ENCODE data around the gene SLC22A23. TPM values are rescaled to one million over a fixed set of nuclear protein-coding genes. Genes with fewer than 3 reads are reported as not detected.

The SLC22A23 gene
- total RNA-seq, 1 experiment from 2014 or later: 38.2 TPM

DNA sequence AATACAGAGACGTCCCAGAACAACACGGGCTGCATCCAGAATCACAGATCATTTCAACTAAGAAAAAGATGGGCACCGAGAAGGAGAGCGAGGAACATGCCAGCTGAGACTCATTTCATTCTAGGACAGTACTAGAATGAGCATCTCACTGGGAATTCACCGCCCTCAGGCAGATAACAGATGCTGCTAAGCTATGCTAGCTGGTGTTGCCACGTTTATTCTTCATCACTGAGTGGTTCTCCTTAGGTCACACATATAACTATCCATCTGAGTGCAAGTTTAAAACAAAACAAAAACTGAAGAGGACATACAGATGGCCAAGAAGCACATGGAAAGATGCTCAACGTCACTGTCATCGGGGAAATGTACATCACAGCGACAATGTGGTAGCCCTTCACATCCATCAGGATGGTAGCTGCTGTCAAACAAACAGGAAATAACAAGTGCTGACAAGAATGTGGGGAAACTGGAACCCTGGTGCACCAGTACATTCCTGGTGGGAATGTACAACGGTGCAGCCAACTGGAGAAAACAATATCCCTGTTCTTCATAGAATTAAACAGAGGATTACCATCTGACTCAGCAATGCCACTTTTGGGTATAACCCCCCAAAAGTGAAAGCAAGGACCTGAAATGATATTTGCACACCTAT lies 97.6 kb downstream of the SLC22A23 start (continued):
- TF ChIP-seq, protein P1, sequence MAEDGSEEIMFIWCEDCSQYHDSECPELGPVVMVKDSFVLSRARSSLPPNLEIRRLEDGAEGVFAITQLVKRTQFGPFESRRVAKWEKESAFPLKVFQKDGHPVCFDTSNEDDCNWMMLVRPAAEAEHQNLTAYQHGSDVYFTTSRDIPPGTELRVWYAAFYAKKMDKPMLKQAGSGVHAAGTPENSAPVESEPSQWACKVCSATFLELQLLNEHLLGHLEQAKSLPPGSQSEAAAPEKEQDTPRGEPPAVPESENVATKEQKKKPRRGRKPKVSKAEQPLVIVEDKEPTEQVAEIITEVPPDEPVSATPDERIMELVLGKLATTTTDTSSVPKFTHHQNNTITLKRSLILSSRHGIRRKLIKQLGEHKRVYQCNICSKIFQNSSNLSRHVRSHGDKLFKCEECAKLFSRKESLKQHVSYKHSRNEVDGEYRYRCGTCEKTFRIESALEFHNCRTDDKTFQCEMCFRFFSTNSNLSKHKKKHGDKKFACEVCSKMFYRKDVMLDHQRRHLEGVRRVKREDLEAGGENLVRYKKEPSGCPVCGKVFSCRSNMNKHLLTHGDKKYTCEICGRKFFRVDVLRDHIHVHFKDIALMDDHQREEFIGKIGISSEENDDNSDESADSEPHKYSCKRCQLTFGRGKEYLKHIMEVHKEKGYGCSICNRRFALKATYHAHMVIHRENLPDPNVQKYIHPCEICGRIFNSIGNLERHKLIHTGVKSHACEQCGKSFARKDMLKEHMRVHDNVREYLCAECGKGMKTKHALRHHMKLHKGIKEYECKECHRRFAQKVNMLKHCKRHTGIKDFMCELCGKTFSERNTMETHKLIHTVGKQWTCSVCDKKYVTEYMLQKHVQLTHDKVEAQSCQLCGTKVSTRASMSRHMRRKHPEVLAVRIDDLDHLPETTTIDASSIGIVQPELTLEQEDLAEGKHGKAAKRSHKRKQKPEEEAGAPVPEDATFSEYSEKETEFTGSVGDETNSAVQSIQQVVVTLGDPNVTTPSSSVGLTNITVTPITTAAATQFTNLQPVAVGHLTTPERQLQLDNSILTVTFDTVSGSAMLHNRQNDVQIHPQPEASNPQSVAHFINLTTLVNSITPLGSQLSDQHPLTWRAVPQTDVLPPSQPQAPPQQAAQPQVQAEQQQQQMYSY (CRISPR knock-in tag; IDR thresholded peaks at IDR 0.05): no peak
- no peak for TF ChIP-seq TEAD4 (CRISPR knock-in tag; IDR thresholded peaks at IDR 0.05)
- no peak for TF ChIP-seq KAT7 (CRISPR knock-in tag; IDR thresholded peaks at IDR 0.05; ENCODE audit: borderline replicate concordance)
- no peak for TF ChIP-seq ESRRA (CRISPR knock-in tag; IDR thresholded peaks at IDR 0.05; ENCODE audit: borderline replicate concordance)
- TF ChIP-seq IRF2 (CRISPR knock-in tag; IDR thresholded peaks at IDR 0.05; ENCODE audit: borderline replicate concordance, low read depth): no peak

- Mint-ChIP-seq H3K4me1 (peaks cover 76% of the 10 kb centered on the region), H3K27me3 (ENCODE audit: low read depth) (no peaks in the 10 kb centered on the region), H3K27ac (peak overlapping the region; percentile 30; the same call in 1 of the 2 replicates), H3K36me3 (peaks cover 8% of the 10 kb centered on the region; the same call in 1 of the 2 replicates), H3K4me3 (no peak overlapping the region), H3K9me3 (no peaks in the 10 kb centered on the region)
- DNase-seq (ENCODE audit: low spot score) (no peak), ATAC-seq (no peak)
- TF ChIP-seq CREB1 (CRISPR knock-in tag; IDR thresholded peaks at IDR 0.05) (no peak), NR2C2 (CRISPR knock-in tag; IDR thresholded peaks at IDR 0.05) (no peak), ZNF512 (CRISPR knock-in tag; IDR thresholded peaks at IDR 0.05; ENCODE audit: borderline replicate concordance) (no peak), TP53 (CRISPR knock-in tag; IDR thresholded peaks at IDR 0.05) (no peak), GTF2I (CRISPR knock-in tag; conservative IDR thresholded peaks at IDR 0.05) (no peak), IRF2 (CRISPR knock-in tag; IDR thresholded peaks at IDR 0.05; ENCODE audit: borderline replicate concordance, low read depth) (no peak), NR3C1 (CRISPR knock-in tag; conservative IDR thresholded peaks at IDR 0.05; ENCODE audit: low read depth) (no peak), ZNF396 (CRISPR knock-in tag; IDR thresholded peaks at IDR 0.05; ENCODE audit: borderline replicate concordance) (no peak)
- TF ChIP-seq, protein P2, sequence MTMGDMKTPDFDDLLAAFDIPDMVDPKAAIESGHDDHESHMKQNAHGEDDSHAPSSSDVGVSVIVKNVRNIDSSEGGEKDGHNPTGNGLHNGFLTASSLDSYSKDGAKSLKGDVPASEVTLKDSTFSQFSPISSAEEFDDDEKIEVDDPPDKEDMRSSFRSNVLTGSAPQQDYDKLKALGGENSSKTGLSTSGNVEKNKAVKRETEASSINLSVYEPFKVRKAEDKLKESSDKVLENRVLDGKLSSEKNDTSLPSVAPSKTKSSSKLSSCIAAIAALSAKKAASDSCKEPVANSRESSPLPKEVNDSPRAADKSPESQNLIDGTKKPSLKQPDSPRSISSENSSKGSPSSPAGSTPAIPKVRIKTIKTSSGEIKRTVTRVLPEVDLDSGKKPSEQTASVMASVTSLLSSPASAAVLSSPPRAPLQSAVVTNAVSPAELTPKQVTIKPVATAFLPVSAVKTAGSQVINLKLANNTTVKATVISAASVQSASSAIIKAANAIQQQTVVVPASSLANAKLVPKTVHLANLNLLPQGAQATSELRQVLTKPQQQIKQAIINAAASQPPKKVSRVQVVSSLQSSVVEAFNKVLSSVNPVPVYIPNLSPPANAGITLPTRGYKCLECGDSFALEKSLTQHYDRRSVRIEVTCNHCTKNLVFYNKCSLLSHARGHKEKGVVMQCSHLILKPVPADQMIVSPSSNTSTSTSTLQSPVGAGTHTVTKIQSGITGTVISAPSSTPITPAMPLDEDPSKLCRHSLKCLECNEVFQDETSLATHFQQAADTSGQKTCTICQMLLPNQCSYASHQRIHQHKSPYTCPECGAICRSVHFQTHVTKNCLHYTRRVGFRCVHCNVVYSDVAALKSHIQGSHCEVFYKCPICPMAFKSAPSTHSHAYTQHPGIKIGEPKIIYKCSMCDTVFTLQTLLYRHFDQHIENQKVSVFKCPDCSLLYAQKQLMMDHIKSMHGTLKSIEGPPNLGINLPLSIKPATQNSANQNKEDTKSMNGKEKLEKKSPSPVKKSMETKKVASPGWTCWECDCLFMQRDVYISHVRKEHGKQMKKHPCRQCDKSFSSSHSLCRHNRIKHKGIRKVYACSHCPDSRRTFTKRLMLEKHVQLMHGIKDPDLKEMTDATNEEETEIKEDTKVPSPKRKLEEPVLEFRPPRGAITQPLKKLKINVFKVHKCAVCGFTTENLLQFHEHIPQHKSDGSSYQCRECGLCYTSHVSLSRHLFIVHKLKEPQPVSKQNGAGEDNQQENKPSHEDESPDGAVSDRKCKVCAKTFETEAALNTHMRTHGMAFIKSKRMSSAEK (CRISPR knock-in tag; IDR thresholded peaks at IDR 0.05; ENCODE audit: borderline replicate concordance): no peak
- CTCF ChIA-PET: interaction anchor here (1.2 kb wide), 1 partner anchor 490 kb away, joined by 3 read pairs; no protein-coding TSS in a partner anchor
- POLR2A ChIA-PET: no interaction called here
These were observed 98.3 kb downstream of the SLC22A23 start for GRCh38 chr6:3358413-3359100.
